Neural progenitor cell (in vitro differentiated cells): Measurements from ENCODE around the gene DOK5. TPM values are rescaled to one million over a fixed set of nuclear protein-coding genes. Genes with fewer than 3 reads are reported as not detected.

Source experiments
- DNase-seq: peaks from one replicate; pipeline ENCODE4 v3.0.0-alpha.2; 2016; ENCODE audit warnings: low spot score
- H2AFZ ChIP-seq: fragments of 200-600 bp; sonication (generic); replicated peaks from 2 replicates; pipeline ENCODE4 v1.6.1; 2016; ENCODE audit warnings: antibody characterized with exemption
- H3F3A ChIP-seq: fragments of 200-600 bp; sonication (generic); 2 replicates; pipeline ENCODE4 v1.6.1; 2016; ENCODE audit warnings: antibody characterized with exemption, low read depth
- H3K27ac ChIP-seq: fragments of 200-600 bp; sonication (generic); 2 replicates; pipeline ENCODE4 v1.5.1; 2016; ENCODE audit warnings: mild to moderate bottlenecking
- H3K27me3 ChIP-seq: fragments of 200-600 bp; sonication (generic); 2 replicates; pipeline ENCODE4 v1.6.1; 2016; ENCODE audit warnings: mild to moderate bottlenecking, moderate library complexity
- H3K36me3 ChIP-seq: fragments of 200-600 bp; sonication (generic); 2 replicates; pipeline ENCODE4 v1.5.1; 2016
- H3K4me1 ChIP-seq: fragments of 200-600 bp; sonication (generic); 2 replicates; pipeline ENCODE4 v1.6.1; 2016; ENCODE audit warnings: mixed run types
- H3K4me2 ChIP-seq: fragments of 200-600 bp; sonication (generic); 2 replicates; pipeline ENCODE4 v1.6.1; 2016
- H3K4me3 ChIP-seq: fragments of 200-600 bp; sonication (generic); 2 replicates; pipeline ENCODE4 v1.5.1; 2016
- H3K79me2 ChIP-seq: fragments of 200-600 bp; sonication (generic); 2 replicates; pipeline ENCODE4 v1.6.1; 2016; ENCODE audit warnings: low read depth
- H3K9ac ChIP-seq: fragments of 200-600 bp; sonication (generic); 2 replicates; pipeline ENCODE4 v1.6.1; 2016
- H3K9me3 ChIP-seq: fragments of 200-600 bp; sonication (generic); 2 replicates; pipeline ENCODE4 v1.5.1; 2016; ENCODE audit warnings: low read depth
- H4K20me1 ChIP-seq: fragments of 200-600 bp; sonication (generic); 2 replicates; pipeline ENCODE4 v1.6.1; 2016; ENCODE audit warnings: low read depth
- H3K27ac Mint-ChIP-seq: 3 replicates; pipeline ENCODE4 v1.8.0; 2021; ENCODE audit warnings: mixed read lengths
- H3K27me3 Mint-ChIP-seq: 2 replicates; pipeline ENCODE4 v1.8.0; 2022; ENCODE audit warnings: low read depth, mild to moderate bottlenecking, inconsistent platforms, moderate library complexity, mixed read lengths; ENCODE audit not compliant: insufficient read depth
- H3K36me3 Mint-ChIP-seq: 3 replicates; pipeline ENCODE4 v1.8.0; 2021; ENCODE audit warnings: mixed read lengths
- H3K4me1 Mint-ChIP-seq: 3 replicates; pipeline ENCODE4 v1.8.0; 2021; ENCODE audit warnings: mixed read lengths
- H3K4me3 Mint-ChIP-seq: 3 replicates; pipeline ENCODE4 v1.8.0; 2021; ENCODE audit warnings: mild to moderate bottlenecking, moderate library complexity, mixed read lengths
- H3K9me3 Mint-ChIP-seq: 3 replicates; pipeline ENCODE4 v1.8.0; 2020; ENCODE audit warnings: mixed read lengths
- CTCF ChIP-seq: fragments of 200-600 bp; sonication (generic); IDR thresholded peaks from 2 replicates; pipeline ENCODE4 v1.5.1; 2017; ENCODE audit warnings: antibody characterized with exemption, mild to moderate bottlenecking
- EZH2 ChIP-seq: fragments of 200-600 bp; sonication (generic); IDR thresholded peaks from 2 replicates; pipeline ENCODE4 v1.6.1; 2017; ENCODE audit warnings: antibody characterized with exemption, mild to moderate bottlenecking, moderate library complexity
- EZH2phosphoT487 ChIP-seq: fragments of 200-600 bp; sonication (generic); IDR thresholded peaks from 2 replicates; pipeline ENCODE4 v1.6.1; 2017; ENCODE audit warnings: antibody characterized with exemption
- total RNA-seq: library from RNA; depleted of rRNA; stranded (reverse); fragments of >200 nt; gene quantifications from 2 replicates; pipeline ENCODE4 v1.2.3, GENCODE V29; 2015; ENCODE audit warnings: low replicate concordance

DOK5 gene
- total RNA-seq, 1 donor from 2014 or later = 3.1 TPM

- Histone ChIP-seq H3K9me3 (no peaks in the 10 kb centered on the region), H3K4me3 (peak overlapping the region; percentile 15), H2AFZ (no peak overlapping the region), H3K4me1 (peaks cover 24% of the 10 kb centered on the region), H3K27me3 (no peaks in the 10 kb centered on the region), H3F3A (peaks cover 18% of the 10 kb centered on the region), H4K20me1 (no peaks in the 10 kb centered on the region), H3K27ac (peak overlapping the region; percentile 25), H3K36me3 (no peaks in the 10 kb centered on the region), H3K4me2 (peak overlapping the region; percentile 68), H3K9ac (no peak overlapping the region), H3K79me2 (no peaks in the 10 kb centered on the region)
- H3K27ac Mint-ChIP-seq = peak overlapping the region; percentile 39
- peaks cover 10% of the 10 kb centered on the region for H3K36me3 Mint-ChIP-seq
- no peak for DNase-seq
- no peak overlapping the region for H3K4me3 Mint-ChIP-seq
- TF ChIP-seq CTCF (no peak), EZH2 (no peak), EZH2phosphoT487 (no peak)
- no peaks in the 10 kb centered on the region for H3K27me3 Mint-ChIP-seq
- peaks cover 3% of the 10 kb centered on the region for H3K9me3 Mint-ChIP-seq
- peaks cover 44% of the 10 kb centered on the region for H3K4me1 Mint-ChIP-seq
Measured at GRCh38 chr20:54625497-54625896, 150.1 kb downstream of the DOK5 start.

- Histone ChIP-seq H3K36me3 (no peaks in the 10 kb centered on the region), H4K20me1 (no peaks in the 10 kb centered on the region), H3K4me2 (no peak overlapping the region), H3K79me2 (no peaks in the 10 kb centered on the region), H3K9me3 (no peaks in the 10 kb centered on the region), H3K9ac (no peak overlapping the region), H3K27me3 (no peaks in the 10 kb centered on the region), H3K4me1 (peaks cover 24% of the 10 kb centered on the region), H3F3A (peaks cover 18% of the 10 kb centered on the region), H3K4me3 (no peak overlapping the region), H3K27ac (no peak overlapping the region), H2AFZ (peak overlapping the region; percentile 27)
- H3K27ac Mint-ChIP-seq = peak overlapping the region; percentile 39
- peaks cover under 1% of the 10 kb centered on the region for H3K27me3 Mint-ChIP-seq
- DNase-seq = no peak
- no peak overlapping the region for H3K4me3 Mint-ChIP-seq
- peaks cover 3% of the 10 kb centered on the region for H3K9me3 Mint-ChIP-seq
- H3K36me3 Mint-ChIP-seq = peaks cover 10% of the 10 kb centered on the region
- peaks cover 39% of the 10 kb centered on the region for H3K4me1 Mint-ChIP-seq
- TF ChIP-seq EZH2phosphoT487 (no peak), EZH2 (no peak), CTCF (no peak)
Measured at GRCh38 chr20:54626126-54626525, 150.7 kb downstream of the DOK5 start.

DNA sequence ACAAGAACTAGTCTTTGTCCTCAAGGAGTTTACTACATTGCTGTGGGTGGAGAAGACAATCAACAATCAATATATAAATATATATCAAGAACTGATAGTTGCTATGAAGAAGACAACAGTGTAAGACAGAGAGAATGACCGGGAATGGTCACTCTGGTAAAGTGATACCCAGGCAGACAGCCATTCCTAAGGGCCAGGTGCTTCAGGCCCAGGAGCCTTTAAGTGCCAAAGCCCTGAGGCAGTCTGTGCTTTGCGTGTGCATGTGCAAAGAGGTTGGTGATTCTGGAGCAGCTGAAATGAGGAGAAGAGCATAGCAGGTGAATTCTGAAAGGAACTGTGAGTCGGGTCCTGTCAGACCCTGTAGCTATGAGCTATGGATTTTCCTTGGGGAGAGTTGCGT is 154.2 kb downstream of the DOK5 start:
- DNase-seq = no peak
- Mint-ChIP-seq H3K9me3 (peaks cover 4% of the 10 kb centered on the region), H3K27me3 (peaks cover 2% of the 10 kb centered on the region), H3K4me3 (no peak overlapping the region), H3K4me1 (peaks cover 26% of the 10 kb centered on the region), H3K27ac (no peak overlapping the region), H3K36me3 (peaks cover 11% of the 10 kb centered on the region)
- Histone ChIP-seq H3K9ac (no peak overlapping the region), H2AFZ (no peak overlapping the region), H3K27me3 (no peaks in the 10 kb centered on the region), H4K20me1 (no peaks in the 10 kb centered on the region), H3K4me2 (no peak overlapping the region), H3K4me3 (no peak overlapping the region), H3K27ac (no peak overlapping the region), H3K9me3 (no peaks in the 10 kb centered on the region), H3K36me3 (no peaks in the 10 kb centered on the region), H3F3A (peaks cover 15% of the 10 kb centered on the region), H3K79me2 (no peaks in the 10 kb centered on the region), H3K4me1 (peaks cover 16% of the 10 kb centered on the region)
- TF ChIP-seq EZH2phosphoT487 = no peak
- TF ChIP-seq CTCF = no peak
- no peak for TF ChIP-seq EZH2
